ENCODE measurements around the gene PXDN. TPM values are rescaled to one million over a fixed set of nuclear protein-coding genes. Genes with fewer than 3 reads are reported as not detected.

Gene PXDN
- total and polyA plus RNA-seq, 2 of the 4 experiments (the other 2 are of a cell fraction), result 153 to 332 TPM

GRCh38 chr2:1782514-1782913 lies 38.2 kb upstream of the PXDN start (continued):
- TF ChIP-seq, protein P1, sequence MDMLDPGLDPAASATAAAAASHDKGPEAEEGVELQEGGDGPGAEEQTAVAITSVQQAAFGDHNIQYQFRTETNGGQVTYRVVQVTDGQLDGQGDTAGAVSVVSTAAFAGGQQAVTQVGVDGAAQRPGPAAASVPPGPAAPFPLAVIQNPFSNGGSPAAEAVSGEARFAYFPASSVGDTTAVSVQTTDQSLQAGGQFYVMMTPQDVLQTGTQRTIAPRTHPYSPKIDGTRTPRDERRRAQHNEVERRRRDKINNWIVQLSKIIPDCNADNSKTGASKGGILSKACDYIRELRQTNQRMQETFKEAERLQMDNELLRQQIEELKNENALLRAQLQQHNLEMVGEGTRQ (IDR thresholded peaks at IDR 0.05; ENCODE audit: low read depth, low read length), result no peak

DNA sequence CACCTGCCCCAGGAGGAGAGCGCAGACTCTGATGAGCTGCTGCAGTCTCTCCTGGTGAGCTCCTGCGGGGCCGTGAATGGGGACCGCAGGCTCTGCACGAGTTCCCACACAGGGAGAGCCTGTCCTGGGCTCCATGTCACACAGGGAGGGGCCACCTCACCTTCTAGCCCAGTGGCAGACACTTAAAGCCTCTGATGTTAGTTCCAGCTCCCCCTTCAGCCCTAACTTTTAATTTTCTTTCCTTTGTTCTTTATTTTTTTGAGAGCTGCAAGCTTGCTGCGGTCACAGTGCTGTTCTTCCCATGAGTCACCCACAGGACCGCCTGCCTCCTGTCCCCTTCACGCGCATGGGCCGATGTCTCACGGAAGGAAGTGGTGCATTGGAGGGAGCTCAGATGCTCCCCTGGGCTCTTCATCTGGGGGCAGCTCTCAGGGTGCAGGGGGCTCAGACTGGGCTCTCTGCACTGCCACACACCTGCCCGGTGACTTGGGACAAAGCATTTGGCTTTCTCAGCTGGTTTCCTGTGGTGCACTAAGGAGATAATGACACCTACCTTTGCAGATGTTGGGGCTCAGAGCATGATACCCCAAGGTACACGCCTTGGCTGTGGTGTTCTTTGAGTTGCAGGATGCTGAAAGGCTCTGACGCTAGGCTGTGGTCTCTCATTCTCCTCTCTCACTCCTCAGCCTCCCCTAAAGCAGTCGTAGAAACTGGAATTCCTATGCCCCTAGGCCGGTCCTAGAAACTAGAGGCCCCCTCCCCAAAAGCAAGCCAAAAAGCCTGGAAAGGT lies 37.2 kb upstream of the PXDN start:
- Histone ChIP-seq H3K4ac (ENCODE audit: low read depth, low read length) (no peak overlapping the region), H3K36me3 (ENCODE audit: control insufficient read depth, insufficient read depth, low read length) (no peaks in the 10 kb centered on the region), H4K91ac (ENCODE audit: insufficient read depth, low read depth, low read length) (no peak overlapping the region), H3K18ac (ENCODE audit: low read depth, low read length) (no peak overlapping the region), H3K56ac (ENCODE audit: extremely low read depth, insufficient read depth, low read length) (no peak overlapping the region), H3K23ac (ENCODE audit: low read depth, low read length) (no peak overlapping the region), H4K8ac (ENCODE audit: low read depth in 2 of 2, low read length in 2 of 2) (no peak overlapping the region), H2AK5ac (ENCODE audit: low read depth, low read length) (no peak overlapping the region), H3K4me2 (ENCODE audit: low read depth, low read length) (no peak overlapping the region), H4K5ac (ENCODE audit: low read depth, low read length) (no peak overlapping the region), H3K9ac (ENCODE audit: low read depth, low read length) (no peak overlapping the region), H2BK15ac (ENCODE audit: low read depth, low read length) (no peak overlapping the region), H3K79me1 (ENCODE audit: low read depth in 1 of 2, low read length in 2 of 2) (no peaks in the 10 kb centered on the region), H3K4me3 (ENCODE audit: insufficient read depth, low read depth, low read length) (no peak overlapping the region), H2BK120ac (ENCODE audit: low read depth, low read length) (no peak overlapping the region), H3K4me1 (ENCODE audit: control insufficient read depth, insufficient read depth, low read length) (no peaks in the 10 kb centered on the region), H3K9me1 (ENCODE audit: insufficient read depth, low read length) (no peaks in the 10 kb centered on the region), H3K14ac (replicated peaks; ENCODE audit: low read depth, low read length) (no peak overlapping the region), H3K27ac (ENCODE audit: insufficient read depth, low read length) (no peak overlapping the region), H2AK9ac (replicated peaks; ENCODE audit: low read depth, low read length, poor library complexity) (no peak overlapping the region), H4K20me1 (ENCODE audit: insufficient read depth, low read length) (no peaks in the 10 kb centered on the region), H3K27me3 (ENCODE audit: control insufficient read depth, insufficient read depth, low read length) (no peaks in the 10 kb centered on the region; the same call in none of the 2 replicates), H3K9me3 (ENCODE audit: control insufficient read depth, insufficient read depth, low read length) (no peaks in the 10 kb centered on the region), H2BK20ac (ENCODE audit: low read depth, low read length) (no peak overlapping the region), H2AFZ (replicated peaks; ENCODE audit: low read length, poor library complexity) (no peak overlapping the region), H2BK5ac (ENCODE audit: low read depth, low read length, poor library complexity, severe bottlenecking) (no peak overlapping the region)
- ATAC-seq (ENCODE audit: low read depth), result no peak
- POLR2A ChIA-PET (ENCODE audit: unreplicated experiment), result no interaction called here
- no peak for DNase-seq
- TF ChIP-seq RAD21 (IDR thresholded peaks at IDR 0.05; ENCODE audit: low read length), result no peak
- TF ChIP-seq FOS (IDR thresholded peaks at IDR 0.05; ENCODE audit: low read depth, low read length), result no peak
- TF ChIP-seq, protein P1 (IDR thresholded peaks at IDR 0.05; ENCODE audit: low read depth, low read length), result no peak
- TF ChIP-seq ELK1 (IDR thresholded peaks at IDR 0.05; ENCODE audit: borderline replicate concordance, low read depth, low read length), result no peak
- TF ChIP-seq, protein P2, sequence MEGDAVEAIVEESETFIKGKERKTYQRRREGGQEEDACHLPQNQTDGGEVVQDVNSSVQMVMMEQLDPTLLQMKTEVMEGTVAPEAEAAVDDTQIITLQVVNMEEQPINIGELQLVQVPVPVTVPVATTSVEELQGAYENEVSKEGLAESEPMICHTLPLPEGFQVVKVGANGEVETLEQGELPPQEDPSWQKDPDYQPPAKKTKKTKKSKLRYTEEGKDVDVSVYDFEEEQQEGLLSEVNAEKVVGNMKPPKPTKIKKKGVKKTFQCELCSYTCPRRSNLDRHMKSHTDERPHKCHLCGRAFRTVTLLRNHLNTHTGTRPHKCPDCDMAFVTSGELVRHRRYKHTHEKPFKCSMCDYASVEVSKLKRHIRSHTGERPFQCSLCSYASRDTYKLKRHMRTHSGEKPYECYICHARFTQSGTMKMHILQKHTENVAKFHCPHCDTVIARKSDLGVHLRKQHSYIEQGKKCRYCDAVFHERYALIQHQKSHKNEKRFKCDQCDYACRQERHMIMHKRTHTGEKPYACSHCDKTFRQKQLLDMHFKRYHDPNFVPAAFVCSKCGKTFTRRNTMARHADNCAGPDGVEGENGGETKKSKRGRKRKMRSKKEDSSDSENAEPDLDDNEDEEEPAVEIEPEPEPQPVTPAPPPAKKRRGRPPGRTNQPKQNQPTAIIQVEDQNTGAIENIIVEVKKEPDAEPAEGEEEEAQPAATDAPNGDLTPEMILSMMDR (conservative IDR thresholded peaks at IDR 0.05; ENCODE audit: low read depth, low read length), result no peak
- no peak for TF ChIP-seq POLR2A (IDR thresholded peaks at IDR 0.05; ENCODE audit: low read depth, low read length)
- no peak for TF ChIP-seq MAZ (IDR thresholded peaks at IDR 0.05; ENCODE audit: borderline replicate concordance, low read depth, low read length)
- no peak for TF ChIP-seq SMC3 (IDR thresholded peaks at IDR 0.05; ENCODE audit: low read depth, low read length)
- TF ChIP-seq BHLHE40 (IDR thresholded peaks at IDR 0.05; ENCODE audit: low read depth, low read length), result no peak
- 100% methylated on average over 3 of the region's 16 CpGs; no CpG with 5 or more reads in 1 of the 2 experiments for WGBS, 2 experiments (ENCODE audit: extremely low coverage in 2 of 2, insufficient read length in 1 of 2)
- in situ Hi-C loops (cut with MboI; ENCODE audit: low sequenced_read_pairs) (no loop called here), dilution Hi-C loops (cut with HindIII; ENCODE audit: low sequenced_read_pairs, unreplicated experiment) (no loop called here), intact Hi-C loops (cut with micrococcal nuclease) (no loop called here)
- BruUV-seq (replicated peaks), result no TSS peak
- CTCF ChIA-PET, result interaction anchor here (1.5 kb wide), 1 partner anchor 9 kb away, joined by 7 read pairs; no protein-coding TSS in a partner anchor
